H9 (cell line): ENCODE measurements around the gene PTBP2. TPM values are rescaled to one million over a fixed set of nuclear protein-coding genes. Genes with fewer than 3 reads are reported as not detected.

ENCODE experiments used
- DNase-seq: peaks from one replicate; pipeline ENCODE4 v3.0.0-alpha.2; 2017
- H2AFZ ChIP-seq: one replicate; pipeline ENCODE4 v1.6.1; 2013; ENCODE audit warnings: mild to moderate bottlenecking, low read length, control low read depth, moderate library complexity
- H2AK5ac ChIP-seq: 2 replicates; pipeline ENCODE4 v1.6.1; 2013; ENCODE audit warnings: low read length, control low read depth, mixed read lengths; ENCODE audit not compliant: insufficient read length
- H2BK120ac ChIP-seq: one replicate; pipeline ENCODE4 v1.6.1; 2013; ENCODE audit warnings: low read depth, mild to moderate bottlenecking, low read length, control low read depth, inconsistent platforms; ENCODE audit not compliant: poor library complexity, severe bottlenecking
- H2BK12ac ChIP-seq: 2 replicates; pipeline ENCODE4 v1.6.1; 2013; ENCODE audit warnings: low read length, control low read depth, mixed read lengths, low read depth; ENCODE audit not compliant: insufficient read length
- H2BK15ac ChIP-seq: 2 replicates; pipeline ENCODE4 v1.6.1; 2013; ENCODE audit warnings: low read depth, low read length, control low read depth
- H2BK20ac ChIP-seq: one replicate; pipeline ENCODE4 v1.6.1; 2013; ENCODE audit warnings: low read depth, mild to moderate bottlenecking, low read length, control low read depth, inconsistent platforms; ENCODE audit not compliant: poor library complexity, severe bottlenecking
- H2BK5ac ChIP-seq: 2 replicates; pipeline ENCODE4 v1.6.1; 2013; ENCODE audit warnings: low read length, control low read depth, mixed read lengths; ENCODE audit not compliant: insufficient read length
- H3K14ac ChIP-seq: 2 replicates; pipeline ENCODE4 v1.6.1; 2013; ENCODE audit warnings: low read length, control low read depth; ENCODE audit not compliant: insufficient read depth
- H3K18ac ChIP-seq: 2 replicates; pipeline ENCODE4 v1.6.1; 2013; ENCODE audit warnings: low read depth, mild to moderate bottlenecking, mixed read lengths, low read length, control low read depth; ENCODE audit not compliant: insufficient read length
- H3K23ac ChIP-seq: 2 replicates; pipeline ENCODE4 v1.6.1; 2013; ENCODE audit warnings: low read length, control low read depth, mixed read lengths, low read depth; ENCODE audit not compliant: insufficient read length
- H3K23me2 ChIP-seq: 2 replicates; pipeline ENCODE4 v1.6.1; 2013; ENCODE audit warnings: low read depth, mild to moderate bottlenecking, mixed read lengths, low read length, control low read depth; ENCODE audit not compliant: insufficient read length, poor library complexity, severe bottlenecking
- H3K27ac ChIP-seq: 2 replicates; pipeline ENCODE4 v1.5.1; 2013; ENCODE audit warnings: low read length, control low read depth, mixed read lengths, low read depth; ENCODE audit not compliant: insufficient read length
- H3K27me3 ChIP-seq: 2 replicates; pipeline ENCODE4 v1.6.1; 2013; ENCODE audit warnings: low read length, control low read depth, inconsistent platforms; ENCODE audit not compliant: insufficient read depth
- H3K4ac ChIP-seq: 2 replicates; pipeline ENCODE4 v1.6.1; 2013; ENCODE audit warnings: low read depth, mild to moderate bottlenecking, control low read depth, inconsistent platforms, low read length, moderate library complexity
- H3K4me1 ChIP-seq: 2 replicates; pipeline ENCODE4 v1.6.1; 2013; ENCODE audit warnings: low read length, control low read depth, inconsistent platforms; ENCODE audit not compliant: insufficient read depth
- H3K4me2 ChIP-seq: 2 replicates; pipeline ENCODE4 v1.6.1; 2013; ENCODE audit warnings: low read length, control low read depth, mixed read lengths; ENCODE audit not compliant: insufficient read length, insufficient read depth
- H3K56ac ChIP-seq: 2 replicates; pipeline ENCODE4 v1.6.1; 2013; ENCODE audit warnings: low read depth, mild to moderate bottlenecking, mixed read lengths, low read length, control low read depth; ENCODE audit not compliant: insufficient read length
- H3K79me1 ChIP-seq: 2 replicates; pipeline ENCODE4 v1.6.1; 2013; ENCODE audit warnings: low read depth, mild to moderate bottlenecking, moderate library complexity, low read length, control low read depth, inconsistent platforms; ENCODE audit not compliant: insufficient read depth, poor library complexity, severe bottlenecking
- H3K79me2 ChIP-seq: 2 replicates; pipeline ENCODE4 v1.6.1; 2013; ENCODE audit warnings: low read length, control low read depth, inconsistent platforms; ENCODE audit not compliant: insufficient read depth
- H3K9ac ChIP-seq: 2 replicates; pipeline ENCODE4 v1.6.1; 2013; ENCODE audit warnings: low read length, control low read depth, mixed read lengths; ENCODE audit not compliant: insufficient read length; ENCODE audit errors: extremely low read depth
- H3K9me3 ChIP-seq: one replicate; pipeline ENCODE4 v1.6.1; 2013; ENCODE audit warnings: low read depth, low read length, inconsistent platforms; ENCODE audit not compliant: control insufficient read depth
- H3T11ph ChIP-seq: one replicate; pipeline ENCODE4 v1.6.1; 2013; ENCODE audit warnings: mild to moderate bottlenecking, low read length, control low read depth, inconsistent platforms
- H4K20me1 ChIP-seq: one replicate; pipeline ENCODE4 v1.6.1; 2013; ENCODE audit not compliant: control insufficient read depth, insufficient read length, insufficient read depth
- H4K5ac ChIP-seq: 2 replicates; pipeline ENCODE4 v1.6.1; 2013; ENCODE audit warnings: low read depth, mild to moderate bottlenecking, mixed read lengths, low read length, control low read depth; ENCODE audit not compliant: insufficient read length
- H4K8ac ChIP-seq: replicated peaks from 2 replicates; pipeline ENCODE4 v1.6.1; 2013; ENCODE audit warnings: low read length, control low read depth, mixed read lengths, low read depth; ENCODE audit not compliant: insufficient read length
- H4K91ac ChIP-seq: 2 replicates; pipeline ENCODE4 v1.6.1; 2013; ENCODE audit warnings: low read depth, mild to moderate bottlenecking, moderate library complexity, mixed read lengths, low read length, control low read depth; ENCODE audit not compliant: insufficient read length
- H3K27ac Mint-ChIP-seq, 3 experiments: 2 replicates in 2 of 3; 3 replicates in 1 of 3; pipeline ENCODE4 v1.8.0; 2020 to 2021; ENCODE audit warnings: mixed read lengths in 3 of 3, mild to moderate bottlenecking in 1 of 3, moderate library complexity in 1 of 3
- H3K27me3 Mint-ChIP-seq: 2 replicates; pipeline ENCODE4 v1.8.0; 2021; ENCODE audit warnings: low read depth, mild to moderate bottlenecking, moderate library complexity, mixed read lengths
- H3K36me3 Mint-ChIP-seq, 3 experiments: 2 replicates in 2 of 3; 3 replicates in 1 of 3; pipeline ENCODE4 v1.8.0; 2020 to 2021; ENCODE audit warnings: low read depth in 3 of 3, mixed read lengths in 3 of 3; ENCODE audit not compliant: insufficient read depth in 1 of 3
- H3K4me1 Mint-ChIP-seq, 2 experiments: 2 replicates each; pipeline ENCODE4 v1.8.0; 2020; ENCODE audit warnings: mixed read lengths in 2 of 2
- H3K4me3 Mint-ChIP-seq, 2 experiments: 2 replicates in 1 of 2; 3 replicates in 1 of 2; pipeline ENCODE4 v1.8.0; 2020 to 2021; ENCODE audit warnings: mild to moderate bottlenecking in 2 of 2, mixed read lengths in 2 of 2, moderate library complexity in 1 of 2
- H3K9me3 Mint-ChIP-seq, 2 experiments: 2 replicates in 1 of 2; 3 replicates in 1 of 2; pipeline ENCODE4 v1.8.0; 2020; ENCODE audit warnings: mild to moderate bottlenecking in 2 of 2, mixed read lengths in 2 of 2, moderate library complexity in 1 of 2
- total RNA-seq: library from RNA; stranded (reverse); gene quantifications from 2 replicates; pipeline ENCODE4 v1.2.1, GENCODE V29; 2021
- TF ChIP-seq, protein P1 (sequence below): fragments of 200-600 bp; sonication (generic); conservative IDR thresholded peaks from 3 replicates; pipeline ENCODE4 v1.8.0; 2021; ENCODE audit warnings: antibody characterized with exemption, mild to moderate bottlenecking

Gene PTBP2
- total RNA-seq, 1 experiment from 2014 or later = 75.4 TPM

DNA sequence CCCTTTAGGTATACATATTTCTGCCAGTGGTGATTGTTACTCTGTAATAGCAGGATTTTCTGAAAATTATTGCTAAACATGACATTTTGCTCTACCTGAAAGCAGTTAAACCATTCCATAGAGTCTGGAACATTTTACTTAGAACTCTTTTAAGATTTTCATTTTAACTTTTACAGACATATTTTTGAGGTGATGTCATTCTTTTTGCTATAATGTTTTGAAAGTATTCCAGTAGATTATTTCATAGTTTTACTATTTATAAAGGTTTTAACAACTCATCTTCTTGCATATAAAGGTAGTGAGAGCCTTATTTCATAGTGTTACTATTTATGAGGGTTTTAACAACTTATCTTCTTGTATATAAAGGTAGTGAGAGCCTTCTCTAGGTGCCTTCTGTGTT is 42.9 kb downstream of the PTBP2 start:
- Histone ChIP-seq H3K14ac (no peak overlapping the region), H2BK20ac (no peak overlapping the region), H3K23ac (no peak overlapping the region), H3K4me1 (no peaks in the 10 kb centered on the region), H3K4ac (no peak overlapping the region), H4K20me1 (no peaks in the 10 kb centered on the region), H2BK15ac (no peak overlapping the region), H3K27ac (no peak overlapping the region), H2BK5ac (no peak overlapping the region), H3K18ac (no peak overlapping the region), H2AFZ (no peak overlapping the region), H4K8ac (no peak overlapping the region), H2AK5ac (no peak overlapping the region), H3K4me2 (no peak overlapping the region), H3K56ac (no peak overlapping the region), H3K79me1 (peaks cover 3% of the 10 kb centered on the region), H3K9me3 (no peaks in the 10 kb centered on the region), H3T11ph (no peak overlapping the region), H2BK120ac (no peak overlapping the region), H3K79me2 (peaks cover 4% of the 10 kb centered on the region; the same call in 1 of the 2 replicates), H3K23me2 (no peaks in the 10 kb centered on the region), H3K27me3 (no peaks in the 10 kb centered on the region), H3K9ac (no peak overlapping the region), H2BK12ac (no peak overlapping the region), H4K5ac (no peak overlapping the region), H4K91ac (no peak overlapping the region)
- Mint-ChIP-seq H3K4me3 (no peak overlapping the region), H3K27ac (no peak overlapping the region), H3K27me3 (no peaks in the 10 kb centered on the region), H3K9me3 (peaks cover 28 to 31% of the 10 kb centered on the region in 2 experiments), H3K36me3 (peaks cover 30 to 53% (median 51%) of the 10 kb centered on the region in 3 experiments), H3K4me1 (peaks cover 4 to 11% of the 10 kb centered on the region in 2 experiments; a peak in 3 of 4 replicates)
- no peak for DNase-seq
- TF ChIP-seq, protein P1, sequence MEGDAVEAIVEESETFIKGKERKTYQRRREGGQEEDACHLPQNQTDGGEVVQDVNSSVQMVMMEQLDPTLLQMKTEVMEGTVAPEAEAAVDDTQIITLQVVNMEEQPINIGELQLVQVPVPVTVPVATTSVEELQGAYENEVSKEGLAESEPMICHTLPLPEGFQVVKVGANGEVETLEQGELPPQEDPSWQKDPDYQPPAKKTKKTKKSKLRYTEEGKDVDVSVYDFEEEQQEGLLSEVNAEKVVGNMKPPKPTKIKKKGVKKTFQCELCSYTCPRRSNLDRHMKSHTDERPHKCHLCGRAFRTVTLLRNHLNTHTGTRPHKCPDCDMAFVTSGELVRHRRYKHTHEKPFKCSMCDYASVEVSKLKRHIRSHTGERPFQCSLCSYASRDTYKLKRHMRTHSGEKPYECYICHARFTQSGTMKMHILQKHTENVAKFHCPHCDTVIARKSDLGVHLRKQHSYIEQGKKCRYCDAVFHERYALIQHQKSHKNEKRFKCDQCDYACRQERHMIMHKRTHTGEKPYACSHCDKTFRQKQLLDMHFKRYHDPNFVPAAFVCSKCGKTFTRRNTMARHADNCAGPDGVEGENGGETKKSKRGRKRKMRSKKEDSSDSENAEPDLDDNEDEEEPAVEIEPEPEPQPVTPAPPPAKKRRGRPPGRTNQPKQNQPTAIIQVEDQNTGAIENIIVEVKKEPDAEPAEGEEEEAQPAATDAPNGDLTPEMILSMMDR = no peak
